ENCODE measurements around the gene CLGN.

Gene CLGN

GRCh38 chr4:140374130-140374477, 53.3 kb downstream of the CLGN start:
- no peak for DNase-seq (ENCODE audit: low read depth in 2 of 2, low spot score in 1 of 2)

- peak; percentile 91 to 95 for DNase-seq (ENCODE audit: low read depth in 2 of 2, low spot score in 1 of 2)
Observed at GRCh38 chr4:140373328-140374129, 53.9 kb downstream of the CLGN start, which contains the start of gene SCOC. TSS of gene SCOC (plus strand) at chr4:140373646. CDS start at chr4:140379171, 5,525 bp downstream.

- DNase-seq (ENCODE audit: low read depth in 2 of 2, low spot score in 1 of 2): no peak
Observed at GRCh38 chr4:140372751-140373327, 54.6 kb downstream of the CLGN start.

GRCh38 chr4:140368686-140369085, 58.8 kb downstream of the CLGN start:
- no peak for DNase-seq (ENCODE audit: low read depth in 2 of 2, low spot score in 1 of 2)

GRCh38 chr4:140367738-140368137, 59.7 kb downstream of the CLGN start:
- no peak for DNase-seq (ENCODE audit: low read depth in 2 of 2, low spot score in 1 of 2)

GRCh38 chr4:140363558-140363957, 63.9 kb downstream of the CLGN start:
- no peak for DNase-seq (ENCODE audit: low read depth in 2 of 2, low spot score in 1 of 2)

- no peak for DNase-seq (ENCODE audit: low read depth in 2 of 2, low spot score in 1 of 2)
Observed at GRCh38 chr4:140363051-140363450, 64.4 kb downstream of the CLGN start.

GRCh38 chr4:140361099-140361498, 66.3 kb downstream of the CLGN start:
- DNase-seq (ENCODE audit: low read depth in 2 of 2, low spot score in 1 of 2): no peak

- peak; percentile 53 to 55 for DNase-seq (ENCODE audit: low read depth in 2 of 2, low spot score in 1 of 2)
Observed at GRCh38 chr4:140359562-140360427, 67.7 kb downstream of the CLGN start.

GRCh38 chr4:140358281-140358680, 69.2 kb downstream of the CLGN start:
- DNase-seq (ENCODE audit: low read depth in 2 of 2, low spot score in 1 of 2): no peak

GRCh38 chr4:140357868-140358267, 69.6 kb downstream of the CLGN start:
- no peak for DNase-seq (ENCODE audit: low read depth in 2 of 2, low spot score in 1 of 2)

- DNase-seq (ENCODE audit: low read depth in 2 of 2, low spot score in 1 of 2): no peak
Observed at GRCh38 chr4:140355288-140355687, 72.2 kb downstream of the CLGN start.

- no peak for DNase-seq (ENCODE audit: low read depth in 2 of 2, low spot score in 1 of 2)
Observed at GRCh38 chr4:140353786-140354185, 73.7 kb downstream of the CLGN start.

- DNase-seq (ENCODE audit: low read depth in 2 of 2, low spot score in 1 of 2): no peak
Observed at GRCh38 chr4:140351093-140352075, 76.1 kb downstream of the CLGN start.

GRCh38 chr4:140349816-140350215, 77.6 kb downstream of the CLGN start:
- DNase-seq (ENCODE audit: low read depth in 2 of 2, low spot score in 1 of 2): no peak

- DNase-seq (ENCODE audit: low read depth in 2 of 2, low spot score in 1 of 2): no peak
Observed at GRCh38 chr4:140346136-140346535, 81.3 kb downstream of the CLGN start.

GRCh38 chr4:140344621-140345020, 82.8 kb downstream of the CLGN start:
- no peak for DNase-seq (ENCODE audit: low read depth in 2 of 2, low spot score in 1 of 2)

GRCh38 chr4:140344101-140344500, 83.3 kb downstream of the CLGN start:
- no peak for DNase-seq (ENCODE audit: low read depth in 2 of 2, low spot score in 1 of 2)

GRCh38 chr4:140343303-140343702, 84.1 kb downstream of the CLGN start:
- no peak for DNase-seq (ENCODE audit: low read depth in 2 of 2, low spot score in 1 of 2)

GRCh38 chr4:140342620-140343019, 84.8 kb downstream of the CLGN start:
- DNase-seq (ENCODE audit: low read depth in 2 of 2, low spot score in 1 of 2): no peak

All from stimulated activated CD8-positive, alpha-beta memory T cell treated with anti-CD3 and anti-CD28 coated beads, Interleukin-4, amount 100 ng/mL, for 1 hour (primary cell).